ENCODE measurements around the gene TGFB2. TPM values are rescaled to one million over a fixed set of nuclear protein-coding genes. Genes with fewer than 3 reads are reported as not detected.

Gene TGFB2
- polyA plus RNA-seq, 1 donor (not counting 4 experiments of a cell fraction or from before 2014, with no cell fraction given) = 21.5 TPM

- Histone ChIP-seq H3K4me1 (ENCODE audit: control insufficient read depth, extremely low read depth, insufficient read depth, low read length) (no peaks in the 10 kb centered on the region), H4K20me1 (ENCODE audit: control insufficient read depth, extremely low read depth, insufficient read depth, low read length) (no peaks in the 10 kb centered on the region), H3K79me2 (ENCODE audit: control insufficient read depth, insufficient read depth, low read length) (no peaks in the 10 kb centered on the region), H3K9me3 (ENCODE audit: control insufficient read depth, low read depth, low read length) (no peaks in the 10 kb centered on the region), H3K9me1 (ENCODE audit: control insufficient read depth, extremely low read depth, insufficient read depth, low read length) (no peaks in the 10 kb centered on the region), H3K9ac (ENCODE audit: control insufficient read depth, extremely low read depth, insufficient read depth, low read length) (no peak overlapping the region), H3K4me3 (ENCODE audit: control insufficient read depth in 2 of 3, extremely low read depth in 1 of 3, insufficient read depth in 2 of 3, low read depth in 1 of 3, low read length in 3 of 3) (no peak overlapping the region), H3K36me3 (ENCODE audit: control insufficient read depth in 2 of 2, extremely low read depth in 1 of 2, insufficient read depth in 2 of 2, low read length in 2 of 2) (peaks cover under 1 to 1% of the 10 kb centered on the region in 2 experiments), H3K27me3 (ENCODE audit: control insufficient read depth, extremely low read depth, insufficient read depth, low read length) (no peaks in the 10 kb centered on the region), H3K27ac (ENCODE audit: control insufficient read depth, insufficient read depth, low read length) (no peak overlapping the region), H2AFZ (ENCODE audit: control insufficient read depth, low read length) (no peak overlapping the region), H3K4me2 (ENCODE audit: control insufficient read depth, extremely low read depth, insufficient read depth, low read depth, low read length) (no peak overlapping the region)
- FAIRE-seq = no peak
- TF ChIP-seq EZH2 (IDR thresholded peaks at IDR 0.05; ENCODE audit: low read length) = no peak
- no peak for TF ChIP-seq CTCF (optimal IDR thresholded peaks at IDR 0.05 in 1 of 3, IDR thresholded peaks at IDR 0.05 in 1 of 3, conservative IDR thresholded peaks at IDR 0.05 in 1 of 3; ENCODE audit: extremely low read depth in 1 of 3, insufficient read depth in 2 of 3, low read length in 3 of 3)
- no peak for DNase-seq (ENCODE audit: low read depth, low spot score)
- dilution Hi-C loops (cut with MboI; ENCODE audit: extremely low pct_ligation_motif_present, low sequenced_read_pairs) = no loop called here
These were observed 16.4 kb upstream of the TGFB2 start for GRCh38 chr1:218328769-218329168.

- no peaks in the 10 kb centered on the region for H3K9me3 ChIP-seq (ENCODE audit: control insufficient read depth, low read depth, low read length)
- no peaks in the 10 kb centered on the region for H3K79me2 ChIP-seq (ENCODE audit: control insufficient read depth, insufficient read depth, low read length)
- H2AFZ ChIP-seq (ENCODE audit: control insufficient read depth, low read length) = no peak overlapping the region
- DNase-seq (ENCODE audit: low read depth, low spot score) = no peak
- H3K4me1 ChIP-seq (ENCODE audit: control insufficient read depth, extremely low read depth, insufficient read depth, low read length) = no peaks in the 10 kb centered on the region
- no peaks in the 10 kb centered on the region for H4K20me1 ChIP-seq (ENCODE audit: control insufficient read depth, extremely low read depth, insufficient read depth, low read length)
- no peaks in the 10 kb centered on the region for H3K9me1 ChIP-seq (ENCODE audit: control insufficient read depth, extremely low read depth, insufficient read depth, low read length)
- H3K9ac ChIP-seq (ENCODE audit: control insufficient read depth, extremely low read depth, insufficient read depth, low read length) = no peak overlapping the region
- H3K4me3 ChIP-seq (ENCODE audit: control insufficient read depth in 2 of 3, extremely low read depth in 1 of 3, insufficient read depth in 2 of 3, low read depth in 1 of 3, low read length in 3 of 3) = no peak overlapping the region
- H3K27me3 ChIP-seq (ENCODE audit: control insufficient read depth, extremely low read depth, insufficient read depth, low read length) = no peaks in the 10 kb centered on the region
- FAIRE-seq = peak; percentile 60
- TF ChIP-seq EZH2 (IDR thresholded peaks at IDR 0.05; ENCODE audit: low read length) (no peak), CTCF (optimal IDR thresholded peaks at IDR 0.05 in 1 of 3, IDR thresholded peaks at IDR 0.05 in 1 of 3, conservative IDR thresholded peaks at IDR 0.05 in 1 of 3; ENCODE audit: extremely low read depth in 1 of 3, insufficient read depth in 2 of 3, low read length in 3 of 3) (peak in 1 of 3 experiments; percentile 41)
- peaks cover 0 to 1% of the 10 kb centered on the region in 2 experiments for H3K36me3 ChIP-seq (ENCODE audit: control insufficient read depth in 2 of 2, extremely low read depth in 1 of 2, insufficient read depth in 2 of 2, low read length in 2 of 2)
- H3K4me2 ChIP-seq (ENCODE audit: control insufficient read depth, extremely low read depth, insufficient read depth, low read depth, low read length) = no peak overlapping the region
- dilution Hi-C loops (cut with MboI; ENCODE audit: extremely low pct_ligation_motif_present, low sequenced_read_pairs) = no loop called here
- no peak overlapping the region for H3K27ac ChIP-seq (ENCODE audit: control insufficient read depth, insufficient read depth, low read length)
These were observed 15.0 kb upstream of the TGFB2 start for GRCh38 chr1:218330043-218330623.

Data from keratinocyte (primary cell).